NT2/D1 (cell line): ENCODE results near the gene TTLL4.

Experiments
- SUZ12 ChIP-seq: IDR thresholded peaks from 2 replicates; pipeline ENCODE4 v1.6.1; 2011; ENCODE audit not compliant: insufficient read length, insufficient read depth; ENCODE audit errors: extremely low read depth
- YY1 ChIP-seq: IDR thresholded peaks from 2 replicates; pipeline ENCODE4 v1.6.1; 2011; ENCODE audit not compliant: insufficient read length, insufficient read depth

DNA sequence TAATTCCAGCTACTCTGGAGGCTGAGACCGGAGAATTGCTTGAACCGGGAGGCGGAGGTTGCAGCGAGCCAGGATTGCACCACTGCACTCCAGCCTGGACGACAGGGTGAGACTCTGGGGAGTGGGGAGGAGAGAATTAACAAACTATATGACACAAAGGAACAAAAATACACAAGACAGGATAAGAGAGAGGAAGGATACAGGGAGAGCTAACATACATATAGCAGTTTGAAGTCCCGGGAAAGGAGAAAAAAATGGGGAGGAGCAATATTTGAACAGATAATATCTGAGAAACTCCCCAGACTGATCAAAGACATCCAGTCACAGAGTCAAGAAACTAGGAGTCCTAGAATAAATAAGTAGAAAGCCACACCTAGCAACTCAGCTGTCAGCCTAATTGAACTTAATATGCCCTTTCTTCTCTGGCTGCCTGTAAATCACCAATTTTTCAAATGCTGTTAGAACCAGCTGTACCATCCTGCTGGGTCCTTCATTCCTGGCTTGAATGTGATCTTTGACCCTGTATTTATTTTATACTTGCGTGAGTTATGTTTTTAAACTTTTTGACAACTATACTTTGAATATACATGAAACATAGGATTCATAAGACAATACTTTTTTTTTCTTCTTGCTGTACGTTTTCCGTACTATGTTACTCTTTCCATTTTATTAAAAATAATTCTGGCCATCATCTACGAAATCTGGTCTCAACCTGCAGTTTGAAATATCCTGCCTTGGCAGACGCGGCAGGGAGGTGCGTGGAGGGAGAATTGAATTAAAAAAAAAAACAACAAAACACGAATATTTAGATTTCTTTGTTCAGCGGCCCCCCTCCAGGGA, 70.4 kb downstream of the TTLL4 start:
- TF ChIP-seq YY1 (no peak), SUZ12 (no peak)
